Erythroblast (primary cell): Measurements from ENCODE around the gene PRKCD.

Experiments used
- GATA1 ChIP-seq: IDR thresholded peaks from 2 replicates; pipeline ENCODE4 v1.6.1; 2011; ENCODE audit warnings: low read depth, mild to moderate bottlenecking, control low read depth, low read length, moderate library complexity
- POLR2A ChIP-seq: IDR thresholded peaks from 2 replicates; pipeline ENCODE4 v1.6.1; 2011; ENCODE audit warnings: mild to moderate bottlenecking, low read length

DNA sequence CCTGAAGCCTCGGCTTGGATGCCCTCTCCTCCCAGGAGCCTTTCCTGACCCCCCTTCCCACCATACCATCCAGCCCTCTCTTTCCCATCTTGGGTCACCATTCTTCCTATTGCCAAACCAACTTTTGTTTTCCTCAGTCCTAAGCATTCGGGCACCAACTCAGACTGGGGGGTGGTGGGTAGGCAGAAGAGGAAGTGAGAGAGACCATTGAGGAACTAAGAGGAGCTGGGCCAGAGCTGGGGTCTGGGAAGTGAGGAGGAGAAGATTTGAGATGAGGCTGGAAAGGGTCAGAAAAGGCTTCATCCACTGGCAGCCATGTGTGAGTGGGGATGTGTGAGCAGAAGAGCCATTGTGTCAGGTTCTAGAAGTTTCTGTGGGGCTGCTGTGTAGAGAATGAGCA is 57.1 kb downstream of the PRKCD start:
- TF ChIP-seq POLR2A (no peak), GATA1 (no peak)
